Stimulated activated CD8-positive, alpha-beta memory T cell treated with anti-CD3 and anti-CD28 coated beads, Interleukin-2, amount 100 ng/mL, for 48 hours (primary cell): ENCODE results near the gene SAP30BP.
A peak's percentile ranks its signal among the peaks of the same experiment; 100 is the strongest.

ENCODE experiments used
- DNase-seq, 2 donors: peaks; one replicate each; pipeline ENCODE4 v3.0.0-alpha.2; 2020; ENCODE audit warnings: low read depth in 2 of 2

The SAP30BP gene

DNA sequence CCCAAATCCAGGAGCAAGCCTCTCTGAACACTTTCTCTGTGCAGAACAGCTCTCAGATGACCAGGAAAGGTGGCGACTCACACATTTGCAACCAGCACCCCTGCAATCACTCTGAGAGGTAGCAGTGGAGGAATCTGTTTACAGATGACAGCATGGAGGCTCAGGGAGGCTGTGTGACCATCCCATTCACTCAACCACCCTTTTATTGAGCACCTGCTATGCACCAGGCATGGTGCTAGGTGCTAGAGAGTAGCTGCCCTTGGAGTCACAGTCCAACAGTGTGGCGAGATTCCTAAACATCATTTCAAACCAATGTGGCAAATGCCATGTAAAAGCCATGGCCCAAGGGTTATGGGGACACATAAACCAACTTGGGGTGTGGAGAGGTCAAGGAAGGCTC is 52.6 kb downstream of the SAP30BP start:
- DNase-seq, result no peak

DNA sequence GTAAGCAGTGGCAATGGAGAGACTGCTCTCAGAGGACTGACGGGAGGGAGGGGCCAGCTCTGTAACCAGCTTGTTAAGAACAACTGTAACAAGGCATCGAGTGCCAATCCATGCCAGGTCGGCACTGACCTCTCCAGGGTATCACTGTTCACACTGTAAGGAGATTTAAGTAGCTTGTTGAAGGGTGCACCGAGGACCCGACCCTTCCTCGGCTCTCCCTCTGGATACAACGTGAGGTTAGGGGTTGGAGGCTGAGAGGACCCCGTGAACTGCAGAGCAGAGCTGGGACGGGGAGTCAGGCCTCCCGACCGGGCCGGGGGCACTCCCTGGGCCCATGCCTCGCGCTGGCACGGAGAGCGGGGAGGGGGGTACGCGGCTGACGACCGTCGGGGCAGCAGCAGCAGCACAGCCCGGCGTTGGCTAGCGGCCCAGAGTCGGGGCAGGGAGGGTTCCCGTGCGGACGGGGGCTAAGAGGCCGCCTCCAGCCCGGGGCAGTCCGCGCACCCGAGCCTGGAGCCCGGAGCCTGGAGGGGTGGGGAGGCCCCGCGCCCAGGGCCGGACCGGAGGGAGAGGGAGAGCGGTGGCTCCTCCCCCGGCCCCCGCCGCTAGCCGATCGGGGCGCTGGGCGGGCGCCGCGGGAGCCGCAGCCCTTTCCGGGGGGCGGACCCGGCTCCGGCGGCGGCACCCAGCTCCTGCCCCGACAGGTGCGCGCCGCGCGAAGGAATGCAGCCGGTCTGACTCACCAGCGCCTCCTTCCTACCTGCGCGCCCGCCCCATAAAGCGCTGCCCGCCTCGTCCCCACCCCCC is 53.7 kb downstream of the SAP30BP start, which contains the start of gene ITGB4:
TSS of gene ITGB4 (plus strand) at position 804 of the 807 bp plus-strand sequence. CDS start 3,245 bp downstream, outside the sequence.
- peak; percentile 26 to 29 for DNase-seq

DNA sequence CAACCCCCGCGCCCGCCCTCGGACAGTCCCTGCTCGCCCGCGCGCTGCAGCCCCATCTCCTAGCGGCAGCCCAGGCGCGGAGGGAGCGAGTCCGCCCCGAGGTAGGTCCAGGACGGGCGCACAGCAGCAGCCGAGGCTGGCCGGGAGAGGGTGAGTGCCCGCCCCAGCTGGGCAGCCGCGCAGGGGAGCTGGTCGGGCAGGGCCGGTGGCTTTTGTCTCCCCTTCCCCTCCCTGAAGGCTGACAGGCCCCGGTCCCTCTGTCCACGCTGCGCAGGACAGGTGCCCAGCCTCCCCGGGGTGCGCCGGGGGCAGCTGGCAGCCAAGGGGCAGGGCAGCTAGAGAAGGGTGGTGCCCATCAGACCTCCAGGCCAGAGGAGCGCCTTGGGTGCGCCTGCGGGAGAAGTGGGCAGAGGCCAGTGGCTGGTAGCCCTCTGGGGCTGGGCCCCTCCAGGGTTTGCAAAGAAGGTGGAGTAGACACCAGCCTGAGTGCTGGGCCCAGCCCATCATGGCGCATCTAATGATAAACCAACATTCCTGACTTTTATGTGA is 54.4 kb downstream of the SAP30BP start:
- DNase-seq, result no peak

DNA sequence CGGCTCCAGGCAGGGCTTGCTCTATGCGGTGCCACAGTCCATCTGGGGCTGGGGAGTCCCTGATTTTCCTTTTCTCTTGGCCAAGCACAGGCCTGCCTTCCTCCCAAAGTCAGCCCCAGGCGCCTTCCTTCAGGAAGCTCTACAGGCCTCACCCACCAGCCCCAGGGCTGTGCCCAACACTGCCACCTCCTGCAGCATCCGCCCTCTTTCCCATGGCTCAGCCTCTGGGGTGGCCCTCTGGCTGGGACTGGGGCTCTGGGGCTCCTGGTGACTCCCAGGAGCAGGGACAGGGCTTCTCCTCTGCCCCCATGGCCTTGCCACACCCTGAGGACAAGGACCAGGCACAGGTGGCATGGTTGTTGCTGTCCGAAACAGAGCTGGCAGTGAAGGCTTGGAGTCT is 54.9 kb downstream of the SAP30BP start:
- DNase-seq, result no peak

DNA sequence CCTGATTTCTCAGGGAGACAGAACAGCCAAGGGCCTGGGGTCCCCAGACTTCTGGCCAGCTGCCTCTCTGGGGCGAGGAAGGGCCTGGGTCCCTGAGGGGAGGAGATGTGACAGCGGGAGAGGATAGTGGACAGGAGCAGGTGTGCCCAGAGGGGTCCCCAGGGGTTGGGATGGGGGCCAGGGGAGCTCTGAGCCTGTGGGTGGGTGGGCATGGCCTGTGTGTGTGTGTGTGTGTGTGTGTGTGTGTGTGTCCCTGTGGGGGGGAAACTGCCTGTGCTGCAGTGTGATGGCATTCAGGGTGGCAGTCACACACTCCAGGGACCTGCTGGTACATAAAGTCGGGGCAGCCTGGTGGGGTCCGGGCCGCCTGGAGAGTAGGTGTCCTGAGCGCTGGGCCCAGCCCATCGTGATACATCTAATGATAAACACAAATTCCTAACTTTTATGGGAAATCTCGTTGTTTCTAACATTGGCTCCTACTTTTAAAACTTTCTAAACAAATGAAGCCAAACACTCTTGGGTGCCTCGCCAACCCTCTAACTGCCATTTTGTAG is 55.5 kb downstream of the SAP30BP start:
- DNase-seq, result no peak

DNA sequence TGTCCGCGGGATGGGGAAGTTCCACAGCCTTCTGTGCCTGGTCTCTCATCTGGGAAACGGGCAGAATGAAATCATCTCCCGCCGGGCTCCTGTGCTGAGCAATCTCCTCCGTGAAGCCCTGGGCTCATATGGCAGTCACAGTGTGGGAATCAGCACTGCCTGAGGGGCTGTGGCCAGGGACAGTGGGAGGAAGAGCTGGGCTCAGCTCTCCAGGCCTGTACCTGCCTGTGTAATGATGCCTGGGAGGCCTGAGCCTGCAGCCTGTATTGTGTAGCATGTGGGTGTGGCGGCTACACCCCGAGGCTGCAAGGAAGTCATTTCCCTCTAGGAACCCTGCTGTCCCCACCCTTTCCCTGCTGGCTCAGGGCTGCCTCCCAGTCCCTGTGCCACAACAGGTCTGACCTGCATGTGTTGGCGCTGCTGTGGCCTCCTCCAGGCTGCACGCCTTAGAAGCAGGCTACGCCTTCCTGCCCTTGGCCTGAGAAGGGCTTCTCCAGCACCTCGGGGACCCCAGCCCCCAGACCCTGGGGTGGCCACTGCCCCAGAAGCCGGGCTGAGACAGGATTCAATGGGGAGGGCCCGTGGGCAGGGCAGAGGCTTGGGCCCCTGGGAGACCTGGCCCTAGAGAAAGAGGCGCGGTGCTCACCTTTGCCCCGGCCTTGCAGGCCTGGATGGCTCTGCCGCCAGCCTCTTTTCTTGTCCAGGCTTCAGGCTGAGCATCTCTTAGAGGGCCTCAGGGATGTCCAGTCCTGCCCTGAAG is 56.2 kb downstream of the SAP30BP start:
- DNase-seq, result no peak

DNA sequence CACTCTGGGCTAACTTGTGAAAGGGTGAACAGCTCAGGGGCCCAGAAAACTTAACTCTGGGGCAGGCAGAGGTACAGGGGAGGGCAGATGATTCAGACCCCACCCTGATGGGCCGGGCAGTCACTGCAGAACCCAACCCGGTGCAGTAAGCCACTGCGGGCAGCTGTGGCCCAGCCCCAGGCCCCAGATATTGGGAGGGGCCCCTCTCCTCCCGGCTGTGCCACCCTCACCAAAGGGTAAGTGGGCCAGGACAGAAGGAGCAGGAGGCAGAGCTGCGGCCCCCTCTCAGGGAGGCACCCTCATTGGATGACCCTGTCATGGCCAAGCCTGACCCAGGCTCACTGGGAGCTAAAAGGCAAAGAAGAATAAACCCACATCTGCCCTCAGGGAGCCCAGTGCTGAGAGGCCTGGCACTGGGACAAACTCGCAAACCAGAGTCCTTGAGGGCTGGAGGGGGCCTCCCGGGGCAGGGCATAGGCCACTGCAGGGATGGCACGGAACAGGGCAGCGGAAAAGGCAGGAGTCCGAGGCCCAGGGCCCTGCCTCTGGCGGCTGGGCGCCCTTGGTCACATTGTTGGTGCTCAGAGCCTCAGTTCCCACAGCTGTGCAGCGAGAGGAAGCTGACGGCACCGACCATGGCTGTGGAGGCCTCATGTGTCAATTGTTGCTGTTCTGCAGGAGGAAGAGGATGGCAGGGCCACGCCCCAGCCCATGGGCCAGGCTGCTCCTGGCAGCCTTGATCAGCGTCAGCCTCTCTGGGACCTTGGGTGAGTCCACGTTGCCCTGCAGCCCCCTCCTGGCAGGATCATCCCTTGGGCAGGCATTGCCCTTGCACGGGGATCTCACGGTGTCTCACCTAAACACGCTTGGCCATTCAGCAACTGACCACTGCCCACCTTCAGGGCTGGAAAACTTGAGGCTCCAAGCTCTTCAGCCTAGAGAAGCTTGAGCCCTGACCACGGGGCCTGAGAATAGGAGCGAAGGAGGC is 57.2 kb downstream of the SAP30BP start:
- DNase-seq, result no peak

DNA sequence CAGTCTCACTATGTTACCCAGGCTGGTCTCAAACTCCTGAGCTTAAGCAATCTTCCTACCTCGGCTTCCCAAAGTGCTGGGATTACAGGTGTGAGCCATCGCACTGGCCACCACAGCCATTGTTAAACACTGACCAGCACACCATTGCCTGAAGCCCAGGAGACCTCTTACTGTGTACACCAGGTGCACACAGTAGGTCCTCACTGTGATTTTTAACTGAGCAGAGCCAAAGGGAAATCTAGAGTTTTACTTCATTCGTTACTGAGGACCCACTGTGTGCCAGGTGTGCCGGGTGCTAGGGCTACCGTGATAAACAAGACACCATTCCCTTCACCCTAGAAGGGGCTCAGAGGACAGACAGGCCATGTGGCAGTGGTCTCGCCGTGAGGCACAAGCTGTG is 58.4 kb downstream of the SAP30BP start:
- no peak for DNase-seq

DNA sequence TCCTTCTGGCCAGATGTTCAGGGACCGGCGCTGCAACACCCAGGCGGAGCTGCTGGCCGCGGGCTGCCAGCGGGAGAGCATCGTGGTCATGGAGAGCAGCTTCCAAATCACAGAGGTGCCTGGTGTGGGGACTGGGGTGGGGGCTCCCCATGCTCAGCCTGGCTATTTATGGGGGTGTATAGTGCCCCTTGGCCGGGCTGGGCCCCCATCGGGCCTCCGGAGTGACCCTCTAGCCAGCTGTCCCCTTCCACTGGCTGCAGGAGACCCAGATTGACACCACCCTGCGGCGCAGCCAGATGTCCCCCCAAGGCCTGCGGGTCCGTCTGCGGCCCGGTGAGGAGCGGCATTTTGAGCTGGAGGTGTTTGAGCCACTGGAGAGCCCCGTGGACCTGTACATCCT is 60.3 kb downstream of the SAP30BP start:
- no peak for DNase-seq

DNA sequence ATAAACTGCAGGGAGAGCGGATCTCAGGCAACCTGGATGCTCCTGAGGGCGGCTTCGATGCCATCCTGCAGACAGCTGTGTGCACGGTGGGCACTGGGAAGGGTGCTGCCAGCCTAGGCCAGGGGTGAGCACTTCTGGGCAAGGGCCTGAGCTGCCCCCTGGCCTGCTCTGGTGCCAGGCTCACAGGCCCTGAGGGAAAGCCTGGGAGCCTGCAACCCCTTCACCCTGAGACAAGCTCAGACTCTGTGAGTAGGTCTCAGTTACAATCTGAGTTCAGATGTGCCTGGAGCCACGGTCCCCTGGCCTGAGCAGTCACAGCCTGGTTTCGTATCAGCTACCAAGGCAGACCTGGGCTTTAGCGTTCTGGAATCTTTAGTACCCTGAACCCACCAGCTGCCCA is 62.2 kb downstream of the SAP30BP start:
- no peak for DNase-seq

DNA sequence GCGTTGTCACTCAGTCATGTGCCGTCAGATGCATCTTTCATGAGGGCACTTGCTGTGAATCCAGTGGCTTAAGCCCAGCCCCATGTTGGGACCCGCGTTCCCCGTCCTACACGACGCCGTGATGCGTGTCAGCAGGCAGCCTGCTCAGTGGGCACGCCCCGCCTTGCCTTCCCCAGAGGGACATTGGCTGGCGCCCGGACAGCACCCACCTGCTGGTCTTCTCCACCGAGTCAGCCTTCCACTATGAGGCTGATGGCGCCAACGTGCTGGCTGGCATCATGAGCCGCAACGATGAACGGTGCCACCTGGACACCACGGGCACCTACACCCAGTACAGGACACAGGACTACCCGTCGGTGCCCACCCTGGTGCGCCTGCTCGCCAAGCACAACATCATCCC is 62.9 kb downstream of the SAP30BP start:
- DNase-seq, result no peak

DNA sequence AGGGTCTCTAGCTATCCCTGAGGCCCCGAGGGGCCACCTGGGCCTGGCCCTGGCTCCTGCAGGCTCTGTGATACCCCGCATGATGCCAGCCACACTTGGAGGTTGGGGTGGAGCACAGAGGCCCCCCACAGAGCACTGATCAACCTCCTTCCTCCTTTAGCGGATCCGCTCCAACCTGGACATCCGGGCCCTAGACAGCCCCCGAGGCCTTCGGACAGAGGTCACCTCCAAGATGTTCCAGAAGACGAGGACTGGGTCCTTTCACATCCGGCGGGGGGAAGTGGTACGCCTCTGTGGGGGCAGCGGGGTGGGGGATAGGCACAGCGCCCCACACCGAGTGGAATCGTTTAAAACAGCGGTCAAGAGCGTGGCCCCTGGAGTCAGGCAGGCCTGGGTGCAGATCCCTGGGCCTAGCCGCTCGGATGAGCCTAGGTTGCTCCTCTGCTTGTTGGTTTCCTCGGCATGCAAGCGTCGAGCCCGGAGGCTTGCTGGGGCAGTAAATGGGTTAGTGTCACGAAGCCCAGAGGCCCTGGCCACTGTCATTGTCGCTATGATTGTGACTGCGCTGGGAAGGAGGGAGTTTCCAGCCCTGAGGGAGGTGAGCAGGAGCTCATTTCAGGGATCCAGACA is 64.1 kb downstream of the SAP30BP start:
- DNase-seq, result no peak

DNA sequence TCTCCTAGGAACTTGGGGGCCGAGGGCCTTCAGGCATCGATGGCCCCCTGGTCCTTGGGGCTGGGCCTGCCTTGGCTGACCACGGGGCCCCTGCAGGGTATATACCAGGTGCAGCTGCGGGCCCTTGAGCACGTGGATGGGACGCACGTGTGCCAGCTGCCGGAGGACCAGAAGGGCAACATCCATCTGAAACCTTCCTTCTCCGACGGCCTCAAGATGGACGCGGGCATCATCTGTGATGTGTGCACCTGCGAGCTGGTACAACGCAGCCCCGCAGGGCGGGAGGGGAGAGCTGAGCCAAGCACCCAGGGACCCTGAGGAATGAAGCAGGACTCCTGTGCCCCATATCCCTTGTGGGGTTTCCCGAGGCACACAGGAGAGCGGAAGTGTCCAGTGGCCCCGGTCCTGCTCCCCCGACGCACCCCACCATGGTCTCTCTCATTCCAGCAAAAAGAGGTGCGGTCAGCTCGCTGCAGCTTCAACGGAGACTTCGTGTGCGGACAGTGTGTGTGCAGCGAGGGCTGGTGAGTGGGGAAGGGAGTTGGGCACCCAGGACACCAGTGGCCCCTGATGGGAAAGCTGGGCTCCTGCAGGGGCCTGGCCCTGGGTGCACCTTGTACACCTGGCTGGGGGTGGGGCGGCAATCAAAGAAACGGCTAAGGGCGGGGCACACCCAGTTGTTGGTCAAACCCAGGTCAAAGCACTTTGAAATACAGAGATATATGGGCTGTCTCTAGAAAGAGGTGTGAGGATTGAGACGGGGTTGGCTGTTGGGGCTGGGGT is 64.8 kb downstream of the SAP30BP start:
- DNase-seq, result no peak

DNA sequence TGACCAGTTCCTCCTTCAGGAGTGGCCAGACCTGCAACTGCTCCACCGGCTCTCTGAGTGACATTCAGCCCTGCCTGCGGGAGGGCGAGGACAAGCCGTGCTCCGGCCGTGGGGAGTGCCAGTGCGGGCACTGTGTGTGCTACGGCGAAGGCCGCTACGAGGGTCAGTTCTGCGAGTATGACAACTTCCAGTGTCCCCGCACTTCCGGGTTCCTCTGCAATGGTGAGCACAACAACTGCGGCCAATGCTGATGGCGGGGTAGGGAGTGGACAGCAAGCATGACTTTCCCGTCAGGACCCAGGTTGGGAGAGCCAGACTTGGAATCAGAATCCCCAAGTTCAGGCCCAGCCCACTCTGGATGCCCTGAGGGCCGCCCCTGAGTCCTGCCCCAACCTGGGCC is 66.3 kb downstream of the SAP30BP start:
- no peak for DNase-seq

DNA sequence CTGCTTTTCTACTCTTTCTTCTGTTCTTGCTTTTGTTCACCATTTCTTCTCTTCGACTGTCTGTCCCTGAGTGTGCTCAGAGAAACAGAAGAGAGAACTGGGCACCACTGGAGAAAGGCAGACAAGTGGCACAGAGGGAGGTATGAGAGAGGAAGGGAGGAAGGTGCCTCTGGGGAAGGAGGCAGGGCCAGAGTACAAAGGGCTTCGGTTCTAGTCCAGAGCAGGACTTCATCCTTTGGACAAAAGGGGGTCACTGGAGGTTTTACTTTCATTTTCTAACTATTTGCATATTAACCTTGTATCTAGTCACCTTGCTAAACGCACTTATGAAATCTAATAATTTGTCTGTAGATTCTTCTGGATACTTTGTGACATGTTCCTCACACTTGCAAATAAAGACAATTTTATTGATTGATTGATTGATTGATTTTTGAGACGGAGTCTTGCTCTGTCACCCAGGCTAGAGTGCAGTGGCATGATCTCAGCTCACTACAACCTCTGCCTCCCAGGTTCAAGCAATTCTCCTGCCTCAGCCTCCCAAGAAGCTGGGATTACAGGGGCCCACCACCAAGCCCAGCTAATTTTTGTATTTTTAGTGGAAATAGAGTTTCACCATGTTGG is 67.6 kb downstream of the SAP30BP start:
- DNase-seq, result no peak

DNA sequence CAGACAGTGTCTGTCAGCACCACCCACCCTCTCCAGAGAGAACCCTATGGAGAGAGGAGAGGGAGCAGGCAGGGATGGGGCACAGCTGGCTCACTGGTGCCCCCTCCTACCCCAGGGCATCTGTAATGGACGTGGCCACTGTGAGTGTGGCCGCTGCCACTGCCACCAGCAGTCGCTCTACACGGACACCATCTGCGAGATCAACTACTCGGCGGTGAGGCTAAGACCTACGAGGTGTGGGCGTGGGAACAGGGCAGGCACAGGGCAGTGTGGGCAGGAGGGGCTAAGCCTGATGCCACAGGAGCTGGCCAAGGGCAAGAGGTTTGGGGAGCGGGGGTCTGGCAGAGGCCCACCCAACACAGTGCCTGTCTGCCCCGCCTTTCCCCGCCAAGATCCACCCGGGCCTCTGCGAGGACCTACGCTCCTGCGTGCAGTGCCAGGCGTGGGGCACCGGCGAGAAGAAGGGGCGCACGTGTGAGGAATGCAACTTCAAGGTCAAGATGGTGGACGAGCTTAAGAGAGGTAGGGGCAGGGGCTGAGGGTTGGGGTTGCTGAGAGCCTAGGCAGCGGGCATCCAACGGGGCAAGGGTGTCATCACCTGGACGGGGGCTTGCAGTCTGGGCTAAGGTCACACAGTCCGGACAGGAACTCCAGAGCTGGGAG is 69.2 kb downstream of the SAP30BP start:
- no peak for DNase-seq

DNA sequence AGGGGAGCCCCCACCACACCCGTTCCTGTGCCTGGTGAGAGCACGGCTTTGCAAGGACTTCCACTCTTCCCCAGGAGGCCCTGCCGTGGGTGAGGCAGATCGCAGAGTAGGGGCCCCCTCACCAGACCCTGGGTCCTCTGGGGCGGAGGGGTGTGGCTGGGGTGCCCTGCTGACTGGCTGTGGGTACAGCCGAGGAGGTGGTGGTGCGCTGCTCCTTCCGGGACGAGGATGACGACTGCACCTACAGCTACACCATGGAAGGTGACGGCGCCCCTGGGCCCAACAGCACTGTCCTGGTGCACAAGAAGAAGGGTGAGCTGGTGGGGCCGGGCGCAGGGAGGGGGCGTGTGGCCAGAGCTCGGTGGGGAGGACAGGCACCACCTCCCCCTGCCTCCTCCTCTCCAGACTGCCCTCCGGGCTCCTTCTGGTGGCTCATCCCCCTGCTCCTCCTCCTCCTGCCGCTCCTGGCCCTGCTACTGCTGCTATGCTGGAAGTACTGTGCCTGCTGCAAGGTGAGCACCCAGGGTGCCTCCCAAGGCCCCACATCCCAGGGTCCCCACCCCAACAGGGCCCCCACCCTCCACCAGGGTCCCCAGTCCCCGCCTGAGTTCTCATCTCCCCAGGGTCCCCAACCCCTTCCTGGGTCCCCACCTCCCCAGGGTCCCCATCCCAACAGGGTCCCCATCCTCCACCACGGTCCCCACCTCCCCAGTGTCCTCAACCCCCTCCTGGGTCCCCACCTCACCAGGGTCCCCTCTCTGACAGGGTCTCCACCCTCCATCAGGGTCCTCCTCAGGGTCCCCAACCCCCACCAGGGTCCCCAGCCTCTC is 70.2 kb downstream of the SAP30BP start:
- no peak for DNase-seq

DNA sequence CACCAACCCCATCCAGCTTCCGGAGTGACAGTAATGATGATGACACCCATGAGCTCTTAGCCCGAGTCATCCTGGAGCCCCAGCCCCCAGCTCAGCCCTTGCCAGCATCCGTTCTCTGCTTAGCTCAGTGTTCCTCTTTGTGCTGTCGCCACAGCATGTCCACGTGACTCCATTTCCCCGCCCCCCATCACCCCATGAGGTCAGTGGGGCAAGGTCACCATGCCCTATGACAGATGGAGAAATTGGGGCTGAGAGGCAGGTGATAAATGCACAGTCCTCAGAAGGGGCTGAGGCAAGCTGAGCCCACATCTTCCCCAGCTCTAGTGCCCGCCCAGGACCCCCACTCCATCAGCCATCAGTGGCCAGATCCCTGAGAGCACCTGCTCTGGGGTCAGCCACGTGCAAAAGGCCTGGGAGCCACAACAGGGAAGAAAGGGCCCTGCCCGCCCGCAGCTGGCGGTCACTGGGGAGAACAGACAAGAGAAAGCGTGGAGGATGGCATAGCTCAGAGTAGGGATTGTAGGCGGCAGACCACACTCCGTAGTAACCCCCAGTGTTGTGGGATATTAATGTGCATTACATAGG is 71.2 kb downstream of the SAP30BP start:
- DNase-seq, result peak in 1 of 2 donors; percentile 31
